Glutamatergic neuron (in vitro differentiated cells): ENCODE data around the gene TTLL6. TPM values are rescaled to one million over a fixed set of nuclear protein-coding genes. Genes with fewer than 3 reads are reported as not detected.
"Not testable (repeated sequence)": the region's sequence is repeated elsewhere in the genome, so short reads cannot be mapped to it uniquely, and the experiment has no call there.

ENCODE experiments used
- DNase-seq: peaks from one replicate; pipeline ENCODE4 v3.0.0; 2022
- H3K27ac Mint-ChIP-seq: one replicate; pipeline ENCODE4 v1.8.0; 2020; ENCODE audit warnings: mild to moderate bottlenecking, mixed read lengths, inconsistent platforms; ENCODE audit not compliant: unreplicated experiment
- H3K27me3 Mint-ChIP-seq: one replicate; pipeline ENCODE4 v1.8.0; 2020; ENCODE audit warnings: mild to moderate bottlenecking, moderate library complexity, mixed read lengths, inconsistent platforms; ENCODE audit not compliant: unreplicated experiment
- H3K36me3 Mint-ChIP-seq: one replicate; pipeline ENCODE4 v1.8.0; 2020; ENCODE audit warnings: mild to moderate bottlenecking, mixed read lengths, inconsistent platforms; ENCODE audit not compliant: unreplicated experiment
- H3K4me1 Mint-ChIP-seq: one replicate; pipeline ENCODE4 v1.8.0; 2020; ENCODE audit warnings: mild to moderate bottlenecking, low read depth, mixed read lengths, inconsistent platforms; ENCODE audit not compliant: unreplicated experiment
- H3K4me3 Mint-ChIP-seq: one replicate; pipeline ENCODE4 v1.8.0; 2020; ENCODE audit warnings: mild to moderate bottlenecking, mixed read lengths, inconsistent platforms; ENCODE audit not compliant: unreplicated experiment
- H3K9me3 Mint-ChIP-seq: one replicate; pipeline ENCODE4 v1.8.0; 2020; ENCODE audit warnings: mild to moderate bottlenecking, moderate library complexity, mixed read lengths, inconsistent platforms; ENCODE audit not compliant: unreplicated experiment
- microRNA-seq: library from miRNA; unstranded; fragments of <30 nt; microRNA quantifications from one replicate; pipeline ENCODE4, GENCODE V29; 2020; ENCODE audit not compliant: unreplicated experiment
- total RNA-seq: library from RNA; stranded (reverse); fragmentation: NEBNext Ultra II Directional; extraction: Animal tissue kit (Norgen Biotek cat#: 25700); gene quantifications from one replicate; pipeline ENCODE4 v1.2.1, GENCODE V29; 2021; ENCODE audit not compliant: unreplicated experiment
- TF ChIP-seq, protein P1 (sequence below): fragments of 200-600 bp; sonication (generic); IDR thresholded peaks from one replicate; pipeline ENCODE4 v1.5.0; 2021; ENCODE audit not compliant: partially characterized antibody, unreplicated experiment

The TTLL6 gene
- total RNA-seq, 1 donor from 2014 or later: 35.4 TPM

GRCh38 chr17:48718227-48718760 lies 98.7 kb downstream of the TTLL6 start:
- no peak overlapping the region for H3K27ac Mint-ChIP-seq
- peaks cover 27% of the 10 kb centered on the region for H3K27me3 Mint-ChIP-seq
- TF ChIP-seq, protein P1, sequence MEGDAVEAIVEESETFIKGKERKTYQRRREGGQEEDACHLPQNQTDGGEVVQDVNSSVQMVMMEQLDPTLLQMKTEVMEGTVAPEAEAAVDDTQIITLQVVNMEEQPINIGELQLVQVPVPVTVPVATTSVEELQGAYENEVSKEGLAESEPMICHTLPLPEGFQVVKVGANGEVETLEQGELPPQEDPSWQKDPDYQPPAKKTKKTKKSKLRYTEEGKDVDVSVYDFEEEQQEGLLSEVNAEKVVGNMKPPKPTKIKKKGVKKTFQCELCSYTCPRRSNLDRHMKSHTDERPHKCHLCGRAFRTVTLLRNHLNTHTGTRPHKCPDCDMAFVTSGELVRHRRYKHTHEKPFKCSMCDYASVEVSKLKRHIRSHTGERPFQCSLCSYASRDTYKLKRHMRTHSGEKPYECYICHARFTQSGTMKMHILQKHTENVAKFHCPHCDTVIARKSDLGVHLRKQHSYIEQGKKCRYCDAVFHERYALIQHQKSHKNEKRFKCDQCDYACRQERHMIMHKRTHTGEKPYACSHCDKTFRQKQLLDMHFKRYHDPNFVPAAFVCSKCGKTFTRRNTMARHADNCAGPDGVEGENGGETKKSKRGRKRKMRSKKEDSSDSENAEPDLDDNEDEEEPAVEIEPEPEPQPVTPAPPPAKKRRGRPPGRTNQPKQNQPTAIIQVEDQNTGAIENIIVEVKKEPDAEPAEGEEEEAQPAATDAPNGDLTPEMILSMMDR: no peak
- no peaks in the 10 kb centered on the region for H3K36me3 Mint-ChIP-seq
- H3K4me3 Mint-ChIP-seq: no peak overlapping the region
- no peak for DNase-seq
- H3K4me1 Mint-ChIP-seq: no peaks in the 10 kb centered on the region
- H3K9me3 Mint-ChIP-seq: peaks cover 7% of the 10 kb centered on the region

DNA sequence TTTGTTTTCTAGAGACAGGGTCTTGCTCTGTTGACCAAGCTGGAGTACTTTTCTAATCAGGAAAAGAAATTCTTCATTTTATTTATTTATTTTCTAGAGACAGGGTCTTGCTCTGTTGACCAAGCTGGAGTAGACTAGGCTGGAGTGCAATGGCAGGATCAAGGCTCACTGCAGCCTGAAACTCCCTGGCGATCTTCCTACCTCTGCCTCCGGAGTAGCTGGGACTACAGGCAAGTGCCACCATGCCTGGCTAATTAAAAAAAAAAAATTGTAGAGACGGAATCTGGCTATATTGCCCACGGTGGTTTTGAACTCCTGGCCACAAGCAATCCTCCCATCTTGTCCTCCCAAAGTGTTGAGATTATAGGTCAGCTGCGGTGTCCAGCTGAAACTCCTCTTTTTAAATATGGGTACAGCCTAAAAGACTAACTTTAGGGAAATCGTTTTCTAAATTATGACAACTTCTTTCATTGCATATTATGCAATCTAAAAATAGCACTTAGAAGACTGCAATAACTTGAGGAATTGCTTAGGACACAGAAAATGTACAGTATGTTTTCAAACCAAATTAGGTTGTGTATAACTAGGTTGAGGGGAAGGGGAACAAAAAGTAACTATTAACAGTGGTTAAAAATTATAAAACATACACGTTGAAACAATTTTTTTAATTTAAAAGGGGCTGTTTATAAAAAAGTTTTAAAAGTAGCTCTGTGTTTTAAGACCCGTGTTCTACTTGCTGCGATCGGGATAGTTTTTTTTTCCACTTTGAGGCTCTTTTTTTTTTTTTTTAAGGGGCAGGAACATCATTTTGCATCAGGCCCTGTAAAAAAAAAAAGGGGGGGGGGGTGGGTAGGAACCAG lies 99.4 kb downstream of the TTLL6 start:
- H3K4me3 Mint-ChIP-seq: no peak overlapping the region
- H3K36me3 Mint-ChIP-seq: no peaks in the 10 kb centered on the region
- H3K27me3 Mint-ChIP-seq: peaks cover 27% of the 10 kb centered on the region
- peaks cover 7% of the 10 kb centered on the region for H3K9me3 Mint-ChIP-seq
- TF ChIP-seq, protein P1: no peak
- no peak overlapping the region for H3K27ac Mint-ChIP-seq
- no peaks in the 10 kb centered on the region for H3K4me1 Mint-ChIP-seq
- DNase-seq: no peak

- H3K36me3 Mint-ChIP-seq, H3K9me3 Mint-ChIP-seq, H3K4me1 Mint-ChIP-seq, H3K4me3 Mint-ChIP-seq, H3K27ac Mint-ChIP-seq, DNase-seq: not testable (repeated sequence)
- peaks cover 23% of the 10 kb centered on the region for H3K27me3 Mint-ChIP-seq
Observed at GRCh38 chr17:48716549-48716948, 100.5 kb downstream of the TTLL6 start.

GRCh38 chr17:48715496-48716399 lies 101.3 kb downstream of the TTLL6 start:
- no peaks in the 10 kb centered on the region for H3K4me1 Mint-ChIP-seq
- no peak overlapping the region for H3K27ac Mint-ChIP-seq
- H3K9me3 Mint-ChIP-seq: peaks cover 7% of the 10 kb centered on the region
- DNase-seq: no peak
- TF ChIP-seq, protein P1: no peak
- no peak overlapping the region for H3K4me3 Mint-ChIP-seq
- no peaks in the 10 kb centered on the region for H3K36me3 Mint-ChIP-seq
- peaks cover 19% of the 10 kb centered on the region for H3K27me3 Mint-ChIP-seq

Small RNAs within 50 kb of the gene (microRNA-seq; reads per million reads assigned to microRNA genes)
- gene MIR3185: not detected

Other genes with a start within 250 kb of the TTLL6 start
- gene HOXB4, start 238.9 kb downstream of the TTLL6 start, total RNA-seq: not detected
- gene HOXB3, start 227.0 kb downstream of the TTLL6 start, total RNA-seq: not detected
- gene HOXB5, start 223.4 kb downstream of the TTLL6 start, total RNA-seq: not detected
- not detected for gene HOXB6, start 212.2 kb downstream of the TTLL6 start, total RNA-seq
- 0.64 TPM for gene HOXB7, start 206.2 kb downstream of the TTLL6 start, total RNA-seq
- not detected for gene HOXB8, start 201.9 kb downstream of the TTLL6 start, total RNA-seq
- gene HOXB9, start 190.9 kb downstream of the TTLL6 start, total RNA-seq: not detected
- gene PRAC1, start 94.7 kb downstream of the TTLL6 start, total RNA-seq: not detected
- not detected for gene PRAC2, start 94.0 kb downstream of the TTLL6 start, total RNA-seq
- 0.20 TPM for gene HOXB13, start 88.5 kb downstream of the TTLL6 start, total RNA-seq
- 142 TPM for gene CALCOCO2, start 13.8 kb upstream of the TTLL6 start, total RNA-seq
- gene ATP5MC1, start 75.6 kb upstream of the TTLL6 start, total RNA-seq: 61.0 TPM
- gene UBE2Z, start 91.2 kb upstream of the TTLL6 start, total RNA-seq: 76.5 TPM
- 143 TPM for gene SNF8, start 127.6 kb upstream of the TTLL6 start, total RNA-seq
- gene GIP, start 151.4 kb upstream of the TTLL6 start, total RNA-seq: not detected
- 260 TPM for gene IGF2BP1, start 180.2 kb upstream of the TTLL6 start, total RNA-seq